ENCODE measurements around the gene PRKRIP1. TPM values are rescaled to one million over a fixed set of nuclear protein-coding genes. Genes with fewer than 3 reads are reported as not detected.
"Not testable (repeated sequence)": the region's sequence is repeated elsewhere in the genome, so short reads cannot be mapped to it uniquely, and the experiment has no call there.

Gene PRKRIP1
- polyA plus RNA-seq, 6 donors from 2014 or later: 13.1 to 28.6 (median 17.4) TPM

- Mint-ChIP-seq H3K4me3 (peak overlapping the region in 1 of 8 donors; percentile 49), H3K36me3 (no peaks in the 10 kb centered on the region), H3K27me3 (no peaks in the 10 kb centered on the region), H3K4me1 (peaks cover 0 to 8% (median 2%) of the 10 kb centered on the region in 3 donors), H3K9me3 (no peaks in the 10 kb centered on the region), H3K27ac (peak overlapping the region in 2 of 6 donors; percentile 70 to 84)
- DNase-seq (no peak), ATAC-seq (ENCODE audit: low read depth in 2 of 2) (no peak)
Measured at GRCh38 chr7:102472126-102473041, 76.2 kb downstream of the PRKRIP1 start.

GRCh38 chr7:102473271-102473991 is 77.3 kb downstream of the PRKRIP1 start:
- Mint-ChIP-seq H3K4me1 (peaks cover 0 to 8% (median 0%) of the 10 kb centered on the region in 3 donors), H3K36me3 (no peaks in the 10 kb centered on the region), H3K27ac (peak overlapping the region in 2 of 6 donors; percentile 18 to 47), H3K4me3 (peak overlapping the region in 1 of 8 donors; percentile 47), H3K27me3 (no peaks in the 10 kb centered on the region), H3K9me3 (no peaks in the 10 kb centered on the region)
- no peak for ATAC-seq (ENCODE audit: low read depth in 2 of 2)
- no peak for DNase-seq

GRCh38 chr7:102474116-102474515 is 78.0 kb downstream of the PRKRIP1 start:
- H3K9me3 Mint-ChIP-seq; H3K4me1 Mint-ChIP-seq; H3K27me3 Mint-ChIP-seq; H3K36me3 Mint-ChIP-seq; ATAC-seq (ENCODE audit: low read depth in 2 of 2); H3K27ac Mint-ChIP-seq; H3K4me3 Mint-ChIP-seq; DNase-seq: not testable (repeated sequence)

GRCh38 chr7:102474736-102475435 is 78.7 kb downstream of the PRKRIP1 start:
- ATAC-seq (ENCODE audit: low read depth in 2 of 2); H3K9me3 Mint-ChIP-seq; H3K4me1 Mint-ChIP-seq; H3K27ac Mint-ChIP-seq; H3K36me3 Mint-ChIP-seq; H3K4me3 Mint-ChIP-seq; DNase-seq; H3K27me3 Mint-ChIP-seq: not testable (repeated sequence)

Other genes starting within 250 kb of the PRKRIP1 start
- gene SH2B2, start 109.5 kb upstream of the PRKRIP1 start, polyA plus RNA-seq (ENCODE audit: low read depth in 6 of 6): 10 to 100 TPM; 15.4 to 78.4 (median 27.2) TPM
- under 1 TPM in 3 of 6 donors, not detected in 3; 0.18 to 0.41 (median 0.20) TPM for gene SPDYE6, start 39.9 kb upstream of the PRKRIP1 start, polyA plus RNA-seq (ENCODE audit: low read depth in 6 of 6)
- gene ORAI2, start 37.2 kb downstream of the PRKRIP1 start, polyA plus RNA-seq (ENCODE audit: low read depth in 6 of 6): 100 to 1,000 TPM; 236 to 340 (median 260) TPM
- 10 to 100 TPM; 12.4 to 23.5 (median 19.0) TPM for gene ALKBH4, start 68.5 kb downstream of the PRKRIP1 start, polyA plus RNA-seq (ENCODE audit: low read depth in 6 of 6)
- gene LRWD1, start 68.6 kb downstream of the PRKRIP1 start, polyA plus RNA-seq (ENCODE audit: low read depth in 6 of 6): 10 to 100 TPM in 5 of 6 donors, 1 to 10 TPM in 1; 6.9 to 22.1 (median 17.3) TPM
- gene POLR2J, start 82.6 kb downstream of the PRKRIP1 start, polyA plus RNA-seq (ENCODE audit: low read depth in 6 of 6): 100 to 1,000 TPM in 3 of 6 donors, 10 to 100 TPM in 3; 65.4 to 149 (median 107) TPM
- 10 to 100 TPM in 1 of 6 donors, 1 to 10 TPM in 5; 4.1 to 11.7 (median 5.6) TPM for gene RASA4B, start 121.4 kb downstream of the PRKRIP1 start, polyA plus RNA-seq (ENCODE audit: low read depth in 6 of 6)
- 1 to 10 TPM; 1.2 to 7.3 (median 2.5) TPM for gene UPK3BL2, start 147.3 kb downstream of the PRKRIP1 start, polyA plus RNA-seq (ENCODE audit: low read depth in 6 of 6)
- gene SPDYE2, start 154.9 kb downstream of the PRKRIP1 start, polyA plus RNA-seq (ENCODE audit: low read depth in 6 of 6): under 1 TPM in 5 of 6 donors, not detected in 1; 0.30 to 0.96 (median 0.55) TPM
- 10 to 100 TPM in 5 of 6 donors, 1 to 10 TPM in 1; 6.6 to 64.7 (median 33.3) TPM for gene POLR2J3, start 176.2 kb downstream of the PRKRIP1 start, polyA plus RNA-seq (ENCODE audit: low read depth in 6 of 6)
- 10 to 100 TPM in 4 of 6 donors, 1 to 10 TPM in 2; 5.9 to 24.9 (median 14.3) TPM for gene RASA4, start 220.4 kb downstream of the PRKRIP1 start, polyA plus RNA-seq (ENCODE audit: low read depth in 6 of 6)
- 10 to 100 TPM in 5 of 6 donors, 1 to 10 TPM in 1; 8.6 to 29.8 (median 23.3) TPM for gene UPK3BL1, start 246.4 kb downstream of the PRKRIP1 start, polyA plus RNA-seq (ENCODE audit: low read depth in 6 of 6)

Measured in naive B cell (primary cell).